ENCODE data around the gene CD300LG. TPM values are rescaled to one million over a fixed set of nuclear protein-coding genes. Genes with fewer than 3 reads are reported as not detected.

CD300LG gene, protein sequence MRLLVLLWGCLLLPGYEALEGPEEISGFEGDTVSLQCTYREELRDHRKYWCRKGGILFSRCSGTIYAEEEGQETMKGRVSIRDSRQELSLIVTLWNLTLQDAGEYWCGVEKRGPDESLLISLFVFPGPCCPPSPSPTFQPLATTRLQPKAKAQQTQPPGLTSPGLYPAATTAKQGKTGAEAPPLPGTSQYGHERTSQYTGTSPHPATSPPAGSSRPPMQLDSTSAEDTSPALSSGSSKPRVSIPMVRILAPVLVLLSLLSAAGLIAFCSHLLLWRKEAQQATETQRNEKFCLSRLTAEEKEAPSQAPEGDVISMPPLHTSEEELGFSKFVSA
- total RNA-seq (2022; extraction: Qiagen RNA extraction), result not detected in 5 replicates

DNA sequence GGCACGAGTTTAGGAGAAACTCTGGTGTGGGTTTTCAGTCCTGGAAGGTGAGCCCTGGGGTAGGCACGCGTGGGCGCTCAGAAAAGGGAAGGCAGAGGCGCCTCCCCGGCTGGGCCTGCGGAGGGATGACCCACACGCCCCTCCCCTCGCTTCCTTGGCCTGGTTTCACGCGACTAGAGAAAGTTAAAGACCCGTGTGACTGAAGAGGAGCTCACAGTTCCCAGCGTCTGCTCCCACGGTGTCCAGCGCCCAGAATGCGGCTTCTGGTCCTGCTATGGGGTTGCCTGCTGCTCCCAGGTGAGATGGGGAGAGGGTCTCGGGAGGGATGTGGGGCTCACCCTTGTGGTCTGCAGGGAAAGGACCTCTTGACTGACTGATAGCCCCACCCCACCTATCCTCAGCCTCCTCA, at the start of gene CD300LG:
Gene CD300LG, plus strand, starts transcription at position 214 of the 409 bp plus-strand sequence. Its CDS starts 41 bp downstream, at position 255.

DNA sequence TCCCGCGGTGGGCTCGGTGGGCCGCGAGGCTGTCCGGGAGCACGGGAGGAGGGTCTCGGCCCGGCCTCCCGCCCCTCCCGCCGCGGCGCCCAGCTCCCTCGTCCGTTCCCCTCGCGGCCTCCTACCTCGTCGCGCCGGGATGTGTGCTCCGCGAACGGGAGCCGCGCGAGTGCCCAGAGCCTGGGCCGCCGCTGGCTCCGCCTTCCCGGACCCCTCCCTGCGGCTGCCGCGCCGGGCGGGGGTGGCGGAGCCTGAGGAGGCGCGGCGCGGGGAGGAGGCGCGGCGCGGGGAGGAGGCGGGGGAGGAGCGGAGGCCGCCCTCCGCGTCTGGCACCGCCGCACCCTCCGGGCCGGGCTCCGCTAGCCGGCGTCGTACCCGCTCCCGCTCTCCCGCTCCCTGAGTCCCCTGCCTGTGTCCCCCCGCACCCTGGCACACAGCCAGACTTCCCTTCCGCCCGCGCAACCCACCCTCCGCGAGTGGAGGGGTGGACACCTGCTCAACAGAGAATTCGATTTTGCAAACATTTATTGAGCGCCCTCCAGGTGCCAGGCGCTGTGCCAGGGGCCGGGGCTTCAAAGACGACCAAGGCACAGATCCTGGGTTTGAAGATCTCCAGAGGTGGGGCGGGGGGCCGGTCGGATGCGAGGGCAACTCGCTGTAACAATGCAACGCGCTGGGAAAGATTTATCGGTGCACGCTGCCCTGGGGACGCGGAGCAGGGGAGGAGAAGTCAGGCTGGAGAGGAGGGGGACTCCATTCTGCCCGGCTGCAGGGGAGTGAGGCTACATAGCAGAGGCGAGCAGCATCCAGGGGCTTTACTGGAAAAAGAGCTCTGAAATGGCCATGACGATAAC, 13.8 kb upstream of the CD300LG start, which contains the start of gene MPP3:
Gene MPP3, minus strand, starts transcription at position 171 of the 854 bp plus-strand sequence. CDS start 1,240 bp downstream, outside the sequence.

DNA sequence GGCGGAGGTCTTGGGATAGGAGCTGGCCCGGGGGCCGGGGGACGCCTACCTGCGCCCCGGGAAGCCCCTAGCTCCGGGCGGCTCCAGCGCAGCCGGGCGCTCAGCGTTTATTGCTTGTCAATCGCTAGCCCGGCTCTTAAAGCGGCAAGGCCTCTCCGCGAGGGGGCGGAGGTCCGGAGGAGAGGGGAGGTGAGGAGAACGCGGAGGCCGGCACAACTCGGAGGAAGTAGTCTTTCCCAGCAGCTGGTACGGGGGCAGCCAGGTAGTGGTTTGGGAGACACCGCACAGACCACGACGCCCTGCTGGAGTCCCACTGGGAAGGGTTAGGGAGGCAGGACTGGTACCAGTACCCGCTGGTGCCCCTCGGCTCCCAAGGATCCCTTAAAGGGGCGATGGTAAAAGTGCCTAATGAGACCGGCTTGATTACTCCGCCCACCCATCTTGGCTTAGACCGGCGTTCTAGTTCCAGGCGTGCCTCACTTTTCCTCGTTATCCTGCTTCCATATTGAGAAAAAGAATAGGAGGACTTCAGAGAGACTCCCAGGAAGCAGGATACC, 60.5 kb downstream of the CD300LG start, which contains the start of gene MPP2:
Gene MPP2, minus strand, starts transcription at position 112 of the 557 bp plus-strand sequence. CDS start 3,076 bp downstream, outside the sequence.

Other genes with a start within 250 kb of the CD300LG start
- not detected in 5 replicates for gene MEOX1, start 185.3 kb upstream of the CD300LG start, total RNA-seq (2022; extraction: Qiagen RNA extraction)
- gene SOST, start 88.4 kb upstream of the CD300LG start, total RNA-seq (2022; extraction: Qiagen RNA extraction), result 0.03 TPM in 1 of 5 replicates, not detected in the others
- gene DUSP3, start 68.2 kb upstream of the CD300LG start, total RNA-seq (2022; extraction: Qiagen RNA extraction), result 55.7 to 61.7 TPM (median 57.9 TPM) in 5 replicates
- 0.01 to 0.03 TPM (median 0.02 TPM) in 3 of 5 replicates, not detected in the others for gene CFAP97D1, start 66.7 kb upstream of the CD300LG start, total RNA-seq (2022; extraction: Qiagen RNA extraction)
- 13.9 to 16.7 TPM (median 15.3 TPM) in 5 replicates for gene MPP3, start 14.0 kb upstream of the CD300LG start, total RNA-seq (2022; extraction: Qiagen RNA extraction)
- gene MPP2, start 60.4 kb downstream of the CD300LG start, total RNA-seq (2022; extraction: Qiagen RNA extraction), result 1.1 to 1.8 TPM (median 1.4 TPM) in 5 replicates
- gene PPY, start 95.3 kb downstream of the CD300LG start, total RNA-seq (2022; extraction: Qiagen RNA extraction), result 0.34 to 0.43 TPM in 2 of 5 replicates, not detected in the others
- 0.08 TPM in 1 of 5 replicates, not detected in the others for gene PYY, start 106.8 kb downstream of the CD300LG start, total RNA-seq (2022; extraction: Qiagen RNA extraction)
- 1.1 to 1.4 TPM (median 1.2 TPM) in 5 replicates for gene NAGS, start 157.4 kb downstream of the CD300LG start, total RNA-seq (2022; extraction: Qiagen RNA extraction)
- gene TMEM101, start 167.8 kb downstream of the CD300LG start, total RNA-seq (2022; extraction: Qiagen RNA extraction), result 26.6 to 32.4 TPM (median 30.7 TPM) in 5 replicates
- gene LSM12, start 219.5 kb downstream of the CD300LG start, total RNA-seq (2022; extraction: Qiagen RNA extraction), result 48.6 to 52.3 TPM (median 49.5 TPM) in 5 replicates
- gene G6PC3, start 223.6 kb downstream of the CD300LG start, total RNA-seq (2022; extraction: Qiagen RNA extraction), result 116 to 174 TPM (median 167 TPM) in 5 replicates

Measured in A549 treated with AZD2906 at 1 μM for 4 hours (cell line).